ENCODE measurements around the gene PTPRG.

The PTPRG gene

GRCh38 chr3:62260655-62261054, 699.3 kb downstream of the PTPRG start:
- DNase-seq, result no peak

- no peak for DNase-seq
These were observed 699.8 kb downstream of the PTPRG start for GRCh38 chr3:62261121-62261520.

- no peak for DNase-seq
These were observed 700.4 kb downstream of the PTPRG start for GRCh38 chr3:62261736-62262135.

- DNase-seq, result no peak
These were observed 704.2 kb downstream of the PTPRG start for GRCh38 chr3:62265528-62265927.

- DNase-seq, result no peak
These were observed 705.4 kb downstream of the PTPRG start for GRCh38 chr3:62266668-62267283.

- DNase-seq, result no peak
These were observed 715.3 kb downstream of the PTPRG start for GRCh38 chr3:62276658-62277180.

GRCh38 chr3:62277450-62277849, 716.1 kb downstream of the PTPRG start:
- DNase-seq, result no peak

GRCh38 chr3:62277986-62278385, 716.6 kb downstream of the PTPRG start:
- DNase-seq, result no peak

- DNase-seq, result no peak
These were observed 720.4 kb downstream of the PTPRG start for GRCh38 chr3:62281726-62282125.

GRCh38 chr3:62284442-62284841, 723.1 kb downstream of the PTPRG start:
- no peak for DNase-seq

GRCh38 chr3:62287392-62287927, 726.1 kb downstream of the PTPRG start:
- DNase-seq, result no peak

GRCh38 chr3:62289922-62290321, 728.6 kb downstream of the PTPRG start:
- no peak for DNase-seq

- no peak for DNase-seq
These were observed 731.8 kb downstream of the PTPRG start for GRCh38 chr3:62293051-62293780.

GRCh38 chr3:62295571-62295970, 734.2 kb downstream of the PTPRG start:
- no peak for DNase-seq

GRCh38 chr3:62300617-62301016, 739.2 kb downstream of the PTPRG start:
- no peak for DNase-seq

GRCh38 chr3:62312201-62312600, 750.8 kb downstream of the PTPRG start:
- DNase-seq, result no peak

- DNase-seq, result no peak
These were observed 755.2 kb downstream of the PTPRG start for GRCh38 chr3:62316525-62316924.

- no peak for DNase-seq
These were observed 757.0 kb downstream of the PTPRG start for GRCh38 chr3:62318365-62318751.

- no peak for DNase-seq
These were observed 757.6 kb downstream of the PTPRG start for GRCh38 chr3:62318752-62319569.

GRCh38 chr3:62319570-62320243, 758.3 kb downstream of the PTPRG start:
- no peak for DNase-seq

GRCh38 chr3:62323241-62323640, 761.9 kb downstream of the PTPRG start:
- no peak for DNase-seq

- no peak for DNase-seq
These were observed 764.5 kb downstream of the PTPRG start for GRCh38 chr3:62325896-62326295.

GRCh38 chr3:62329971-62330370, 768.6 kb downstream of the PTPRG start:
- no peak for DNase-seq
